Measurements from ENCODE around the gene PTPRE.

Gene PTPRE

DNA sequence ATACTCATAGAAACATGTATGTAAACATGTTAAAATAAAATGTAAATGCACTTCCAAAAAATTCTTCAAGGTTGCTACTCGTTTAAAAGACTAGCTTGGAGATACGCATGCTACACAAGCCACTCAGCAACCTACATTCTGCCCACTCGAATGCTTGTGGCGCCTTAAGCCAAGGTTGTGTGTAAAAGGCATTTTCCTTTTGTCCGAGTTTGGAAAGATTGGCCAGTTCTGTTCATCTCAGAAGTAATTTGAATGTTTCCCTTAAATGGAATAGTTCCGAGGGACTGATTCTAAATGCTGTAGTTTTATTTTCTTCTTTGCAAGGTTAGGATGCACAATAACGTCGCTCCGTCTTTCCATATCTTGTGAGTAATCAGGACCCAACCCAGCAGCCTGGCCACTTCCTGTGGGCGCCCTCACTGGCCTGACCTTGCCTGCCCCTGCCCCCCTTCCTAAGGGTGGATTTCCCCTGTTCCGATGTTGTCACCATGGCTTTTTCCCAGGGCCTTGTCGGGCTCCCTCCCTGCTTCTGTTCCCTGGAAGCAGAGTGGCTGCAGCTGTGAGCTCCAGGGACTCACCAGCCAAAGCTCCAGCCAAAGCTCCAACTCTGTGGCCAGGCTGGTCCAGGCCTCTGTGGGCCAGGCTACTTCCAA is 70.6 kb downstream of the PTPRE start:
- Histone ChIP-seq H3K27me3 (replicated peaks; ENCODE audit: control insufficient read depth, insufficient read depth, low read length) (no peaks in the 10 kb centered on the region), H3K4me3 (ENCODE audit: low read length) (peak overlapping the region; percentile 73), H3K9ac (ENCODE audit: low read length) (peak overlapping the region; percentile 42), H3K4me1 (ENCODE audit: control insufficient read depth, insufficient read depth, low read length) (peaks cover 28% of the 10 kb centered on the region), H3K9me3 (ENCODE audit: control insufficient read depth, low read length) (peaks cover 3% of the 10 kb centered on the region), H3K36me3 (ENCODE audit: control insufficient read depth, insufficient read depth, low read length, severe bottlenecking) (no peaks in the 10 kb centered on the region)
- DNase-seq (ENCODE audit: low read depth) = no peak

DNA sequence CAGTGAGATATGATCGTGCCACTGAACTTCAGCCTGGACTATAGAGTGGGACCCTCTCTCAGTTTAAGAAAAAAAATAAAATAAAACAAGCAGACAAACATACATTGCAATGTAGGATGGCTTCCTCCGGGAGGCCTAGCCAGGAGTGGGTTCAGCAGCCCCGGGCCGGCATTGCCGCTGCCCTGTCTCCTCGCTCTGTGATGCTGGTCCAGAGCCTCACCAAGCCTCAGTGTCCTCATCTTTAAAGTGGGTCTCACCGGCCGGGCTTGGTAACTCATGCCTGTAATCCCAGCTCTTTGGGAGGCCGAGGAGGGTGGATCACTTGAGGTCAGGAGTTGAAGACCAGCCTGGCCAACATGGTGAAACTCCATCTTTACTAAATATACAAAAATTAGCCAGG is 71.6 kb downstream of the PTPRE start:
- DNase-seq (ENCODE audit: low read depth) = no peak
- peaks cover 28% of the 10 kb centered on the region for H3K4me1 ChIP-seq (ENCODE audit: control insufficient read depth, insufficient read depth, low read length)
- no peak overlapping the region for H3K4me3 ChIP-seq (ENCODE audit: low read length)
- no peaks in the 10 kb centered on the region for H3K27me3 ChIP-seq (replicated peaks; ENCODE audit: control insufficient read depth, insufficient read depth, low read length)
- peaks cover 3% of the 10 kb centered on the region for H3K9me3 ChIP-seq (ENCODE audit: control insufficient read depth, low read length)
- no peak overlapping the region for H3K9ac ChIP-seq (ENCODE audit: low read length)
- no peaks in the 10 kb centered on the region for H3K36me3 ChIP-seq (ENCODE audit: control insufficient read depth, insufficient read depth, low read length, severe bottlenecking)

GRCh38 chr10:127979045-127979444 is 72.1 kb downstream of the PTPRE start:
- Histone ChIP-seq H3K4me1 (ENCODE audit: control insufficient read depth, insufficient read depth, low read length) (peaks cover 28% of the 10 kb centered on the region), H3K9ac (ENCODE audit: low read length) (no peak overlapping the region), H3K27me3 (replicated peaks; ENCODE audit: control insufficient read depth, insufficient read depth, low read length) (no peaks in the 10 kb centered on the region), H3K9me3 (ENCODE audit: control insufficient read depth, low read length) (peaks cover 3% of the 10 kb centered on the region), H3K36me3 (ENCODE audit: control insufficient read depth, insufficient read depth, low read length, severe bottlenecking) (no peaks in the 10 kb centered on the region), H3K4me3 (ENCODE audit: low read length) (no peak overlapping the region)
- no peak for DNase-seq (ENCODE audit: low read depth)

- H3K4me1 ChIP-seq (ENCODE audit: control insufficient read depth, insufficient read depth, low read length) = peaks cover 28% of the 10 kb centered on the region
- DNase-seq (ENCODE audit: low read depth) = no peak
- no peaks in the 10 kb centered on the region for H3K27me3 ChIP-seq (replicated peaks; ENCODE audit: control insufficient read depth, insufficient read depth, low read length)
- no peak overlapping the region for H3K4me3 ChIP-seq (ENCODE audit: low read length)
- H3K9ac ChIP-seq (ENCODE audit: low read length) = no peak overlapping the region
- H3K9me3 ChIP-seq (ENCODE audit: control insufficient read depth, low read length) = peaks cover 3% of the 10 kb centered on the region
- no peaks in the 10 kb centered on the region for H3K36me3 ChIP-seq (ENCODE audit: control insufficient read depth, insufficient read depth, low read length, severe bottlenecking)
Observed at GRCh38 chr10:127979566-127979965, 72.7 kb downstream of the PTPRE start.

GRCh38 chr10:127980898-127981297 is 74.0 kb downstream of the PTPRE start:
- no peak for DNase-seq (ENCODE audit: low read depth)
- no peaks in the 10 kb centered on the region for H3K27me3 ChIP-seq (replicated peaks; ENCODE audit: control insufficient read depth, insufficient read depth, low read length)
- H3K9me3 ChIP-seq (ENCODE audit: control insufficient read depth, low read length) = peaks cover 3% of the 10 kb centered on the region
- H3K4me3 ChIP-seq (ENCODE audit: low read length) = no peak overlapping the region
- H3K4me1 ChIP-seq (ENCODE audit: control insufficient read depth, insufficient read depth, low read length) = peaks cover 26% of the 10 kb centered on the region
- H3K9ac ChIP-seq (ENCODE audit: low read length) = no peak overlapping the region
- no peaks in the 10 kb centered on the region for H3K36me3 ChIP-seq (ENCODE audit: control insufficient read depth, insufficient read depth, low read length, severe bottlenecking)

DNA sequence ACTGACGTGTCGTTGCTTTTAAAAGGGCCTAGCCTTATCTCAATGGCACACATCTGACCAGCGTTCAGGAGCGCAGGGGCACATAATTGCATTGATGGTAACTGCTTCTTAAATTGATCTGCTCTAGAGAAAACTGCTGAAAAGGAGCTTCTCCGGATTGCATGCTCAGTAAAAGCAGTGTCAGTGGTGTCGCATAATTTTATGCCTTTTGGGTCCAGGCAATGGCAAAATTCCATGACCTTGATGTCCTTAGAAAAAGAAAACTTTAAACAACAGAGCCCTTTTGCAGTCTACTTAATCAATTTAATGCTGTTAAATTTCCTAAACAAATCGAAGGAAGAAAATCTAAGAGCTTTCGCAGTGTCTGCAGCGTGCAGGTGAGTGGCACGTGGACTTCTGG is 75.7 kb downstream of the PTPRE start:
- Histone ChIP-seq H3K4me3 (ENCODE audit: low read length) (no peak overlapping the region), H3K9ac (ENCODE audit: low read length) (no peak overlapping the region), H3K27me3 (replicated peaks; ENCODE audit: control insufficient read depth, insufficient read depth, low read length) (no peaks in the 10 kb centered on the region), H3K9me3 (ENCODE audit: control insufficient read depth, low read length) (peaks cover 3% of the 10 kb centered on the region), H3K36me3 (ENCODE audit: control insufficient read depth, insufficient read depth, low read length, severe bottlenecking) (no peaks in the 10 kb centered on the region), H3K4me1 (ENCODE audit: control insufficient read depth, insufficient read depth, low read length) (peaks cover 9% of the 10 kb centered on the region)
- no peak for DNase-seq (ENCODE audit: low read depth)

DNA sequence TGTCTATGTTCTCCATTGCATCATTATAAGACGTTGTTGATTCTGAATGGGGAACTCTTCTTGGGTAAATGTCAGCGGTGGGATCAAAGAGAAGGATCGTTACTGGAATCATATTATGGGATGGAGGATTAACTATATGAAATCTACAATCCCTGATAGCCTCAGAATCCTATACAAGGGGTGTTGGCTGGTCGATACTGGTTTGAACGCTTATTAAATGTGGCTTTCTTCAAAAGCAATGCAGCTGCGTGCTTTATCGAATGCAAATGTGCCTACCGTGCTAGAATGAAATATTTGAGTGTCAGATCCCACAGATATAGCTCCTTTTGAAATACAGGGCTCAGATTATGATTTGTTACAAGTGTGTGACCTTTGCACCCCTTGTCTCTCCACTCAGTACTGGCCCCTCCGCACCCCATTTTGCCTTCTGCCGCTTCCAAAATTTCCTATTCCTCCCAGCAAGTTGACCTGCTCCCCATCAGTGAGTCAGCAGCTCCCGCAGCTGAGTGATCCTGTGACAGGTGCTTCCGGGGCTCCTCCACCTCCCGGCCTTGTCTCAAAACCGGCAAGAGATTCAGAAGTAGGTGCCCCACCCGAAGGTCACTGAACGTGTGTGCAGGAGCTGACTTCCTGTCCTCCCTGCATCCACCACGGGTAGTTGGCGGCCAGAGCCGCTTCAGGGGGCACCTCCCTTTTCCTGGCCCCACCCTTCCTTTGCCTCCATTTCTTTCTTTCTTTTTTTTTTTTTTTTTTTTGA is 76.6 kb downstream of the PTPRE start:
- H3K9ac ChIP-seq (ENCODE audit: low read length) = no peak overlapping the region
- no peak for DNase-seq (ENCODE audit: low read depth)
- no peak overlapping the region for H3K4me3 ChIP-seq (ENCODE audit: low read length)
- peaks cover 6% of the 10 kb centered on the region for H3K4me1 ChIP-seq (ENCODE audit: control insufficient read depth, insufficient read depth, low read length)
- no peaks in the 10 kb centered on the region for H3K27me3 ChIP-seq (replicated peaks; ENCODE audit: control insufficient read depth, insufficient read depth, low read length)
- H3K9me3 ChIP-seq (ENCODE audit: control insufficient read depth, low read length) = peaks cover 3% of the 10 kb centered on the region
- no peaks in the 10 kb centered on the region for H3K36me3 ChIP-seq (ENCODE audit: control insufficient read depth, insufficient read depth, low read length, severe bottlenecking)

DNA sequence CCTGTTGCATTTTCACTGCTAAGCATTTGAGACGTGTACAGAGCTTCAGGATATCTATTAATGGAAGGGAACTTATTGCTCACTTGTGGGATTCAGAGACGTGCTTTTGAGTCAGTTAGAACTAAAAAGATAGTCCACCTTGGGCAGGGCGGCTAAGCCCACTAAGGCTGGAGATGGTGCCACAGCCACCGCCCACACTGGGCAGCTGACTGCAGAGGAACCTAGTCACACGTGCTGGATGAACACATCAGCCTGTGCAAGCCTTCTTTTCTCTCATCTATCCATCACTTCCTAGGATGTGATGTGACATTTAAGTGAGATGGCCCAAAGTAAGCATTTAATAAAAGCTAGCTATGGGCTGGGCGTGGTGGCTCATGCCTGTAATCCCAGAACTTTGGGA is 78.0 kb downstream of the PTPRE start:
- no peaks in the 10 kb centered on the region for H3K36me3 ChIP-seq (ENCODE audit: control insufficient read depth, insufficient read depth, low read length, severe bottlenecking)
- DNase-seq (ENCODE audit: low read depth) = no peak
- no peaks in the 10 kb centered on the region for H3K27me3 ChIP-seq (replicated peaks; ENCODE audit: control insufficient read depth, insufficient read depth, low read length)
- H3K9ac ChIP-seq (ENCODE audit: low read length) = no peak overlapping the region
- peaks cover 3% of the 10 kb centered on the region for H3K9me3 ChIP-seq (ENCODE audit: control insufficient read depth, low read length)
- peaks cover 18% of the 10 kb centered on the region for H3K4me1 ChIP-seq (ENCODE audit: control insufficient read depth, insufficient read depth, low read length)
- H3K4me3 ChIP-seq (ENCODE audit: low read length) = no peak overlapping the region

DNA sequence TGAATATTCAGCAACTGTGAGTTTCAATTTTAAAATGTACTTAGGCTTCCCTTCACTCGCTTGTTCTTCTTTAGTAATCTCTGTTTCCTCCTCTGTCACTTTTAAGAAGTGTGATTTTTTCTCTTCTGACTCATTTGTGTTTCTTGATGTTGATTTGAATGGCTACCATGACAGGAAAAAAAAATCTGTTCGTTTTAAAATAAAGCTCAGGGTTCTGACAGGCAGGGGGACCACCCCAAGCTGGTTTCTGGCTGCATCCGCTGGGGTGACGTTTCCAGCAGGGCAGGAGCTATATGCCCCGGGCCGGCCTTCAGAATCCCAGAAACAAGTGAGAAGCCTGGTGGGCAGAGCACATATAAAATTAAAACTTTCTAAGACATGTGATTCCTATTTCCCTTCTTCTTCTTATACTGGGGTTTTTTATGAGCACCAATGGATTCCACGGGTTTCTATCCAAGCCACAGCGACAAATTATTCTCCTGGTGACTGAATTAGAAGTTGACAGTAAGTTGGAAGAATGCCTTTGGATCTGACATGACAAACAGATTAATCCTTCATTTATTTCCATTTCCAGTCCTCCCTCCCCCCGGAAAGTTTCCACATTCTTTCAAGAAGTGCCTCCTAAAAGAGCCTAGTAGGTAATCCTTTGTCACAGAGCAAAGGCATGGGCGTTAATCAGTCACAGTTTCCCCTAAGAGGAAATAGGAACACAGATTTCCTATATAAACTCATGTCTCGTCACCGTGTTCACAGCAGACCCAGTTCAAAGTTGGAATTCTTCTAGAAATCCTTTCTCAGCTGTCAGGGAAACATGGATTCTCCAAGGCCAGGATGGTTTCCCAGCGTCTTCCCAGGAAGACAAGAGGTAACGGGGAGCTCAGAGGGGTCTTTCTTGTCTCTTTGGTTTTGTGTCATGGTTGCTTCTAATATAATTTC is 79.9 kb downstream of the PTPRE start:
- no peak overlapping the region for H3K9ac ChIP-seq (ENCODE audit: low read length)

GRCh38 chr10:127987467-127988380 is 80.8 kb downstream of the PTPRE start:
- Histone ChIP-seq H3K9me3 (ENCODE audit: control insufficient read depth, low read length) (no peaks in the 10 kb centered on the region), H3K36me3 (ENCODE audit: control insufficient read depth, insufficient read depth, low read length, severe bottlenecking) (no peaks in the 10 kb centered on the region), H3K4me1 (ENCODE audit: control insufficient read depth, insufficient read depth, low read length) (peaks cover 40% of the 10 kb centered on the region), H3K9ac (ENCODE audit: low read length) (no peak overlapping the region), H3K4me3 (ENCODE audit: low read length) (no peak overlapping the region), H3K27me3 (replicated peaks; ENCODE audit: control insufficient read depth, insufficient read depth, low read length) (no peaks in the 10 kb centered on the region)
- no peak for DNase-seq (ENCODE audit: low read depth)

More for the DNA sequence above, 79.9 kb downstream of the PTPRE start:
- Histone ChIP-seq H3K4me1 (ENCODE audit: control insufficient read depth, insufficient read depth, low read length) (peaks cover 37% of the 10 kb centered on the region), H3K4me3 (ENCODE audit: low read length) (no peak overlapping the region), H3K9me3 (ENCODE audit: control insufficient read depth, low read length) (no peaks in the 10 kb centered on the region), H3K36me3 (ENCODE audit: control insufficient read depth, insufficient read depth, low read length, severe bottlenecking) (no peaks in the 10 kb centered on the region), H3K27me3 (replicated peaks; ENCODE audit: control insufficient read depth, insufficient read depth, low read length) (no peaks in the 10 kb centered on the region)
- DNase-seq (ENCODE audit: low read depth) = no peak
